GM19463 (cell line): ENCODE results near the gene PLD2.

Experiments
- ATAC-seq: cut with Tn5 transposase; IDR thresholded peaks from one replicate; pipeline ENCODE4 v1.9.1; 2021; ENCODE audit warnings: mild to moderate bottlenecking, moderate library complexity; ENCODE audit not compliant: unreplicated experiment

Gene PLD2

GRCh38 chr17:4806777-4807604 is at the start of gene PLD2:
PLD2 (plus strand) TSS chr17:4807152; CDS start chr17:4807773, 621 bp downstream.
- peak; percentile 92 for ATAC-seq

- no peak for ATAC-seq
Measured at GRCh38 chr17:4759776-4760236, 47.1 kb upstream of the PLD2 start.

GRCh38 chr17:4764595-4764994 is 42.4 kb upstream of the PLD2 start:
- no peak for ATAC-seq

GRCh38 chr17:4766201-4766600 is 40.8 kb upstream of the PLD2 start:
- no peak for ATAC-seq

- no peak for ATAC-seq
Measured at GRCh38 chr17:4766723-4767122, 40.2 kb upstream of the PLD2 start.

GRCh38 chr17:4768298-4768697 is 38.7 kb upstream of the PLD2 start:
- ATAC-seq, result no peak

- ATAC-seq, result no peak
Measured at GRCh38 chr17:4769628-4770027, 37.3 kb upstream of the PLD2 start.

- no peak for ATAC-seq
Measured at GRCh38 chr17:4771519-4772234, 35.3 kb upstream of the PLD2 start, which contains the start of gene TM4SF5. TM4SF5 (plus strand) TSS chr17:4771886; CDS start chr17:4771923, 37 bp downstream.

GRCh38 chr17:4772235-4772613 is 34.7 kb upstream of the PLD2 start:
- ATAC-seq, result no peak

GRCh38 chr17:4777969-4778760 is 28.8 kb upstream of the PLD2 start:
- no peak for ATAC-seq

- no peak for ATAC-seq
Measured at GRCh38 chr17:4780325-4780955, 26.5 kb upstream of the PLD2 start.

- no peak for ATAC-seq
Measured at GRCh38 chr17:4782652-4783051, 24.3 kb upstream of the PLD2 start.

GRCh38 chr17:4785311-4786105 is 21.4 kb upstream of the PLD2 start:
- ATAC-seq, result no peak

GRCh38 chr17:4786106-4786511 is 20.8 kb upstream of the PLD2 start, which contains the start of gene VMO1:
VMO1 (minus strand) TSS chr17:4786364; CDS start chr17:4786352, 12 bp downstream.
- no peak for ATAC-seq

GRCh38 chr17:4786516-4786915 is 20.4 kb upstream of the PLD2 start:
- no peak for ATAC-seq

- no peak for ATAC-seq
Measured at GRCh38 chr17:4788159-4788806, 18.7 kb upstream of the PLD2 start.

- no peak for ATAC-seq
Measured at GRCh38 chr17:4788807-4789700, 17.9 kb upstream of the PLD2 start, which contains the start of gene GLTPD2. GLTPD2 (plus strand) TSS chr17:4788964; CDS start chr17:4789012, 48 bp downstream.

GRCh38 chr17:4789701-4789950 is 17.3 kb upstream of the PLD2 start:
- ATAC-seq, result no peak
